ENCODE results near the gene JAK1. TPM values are rescaled to one million over a fixed set of nuclear protein-coding genes. Genes with fewer than 3 reads are reported as not detected.

The JAK1 gene
- total and polyA plus RNA-seq, 2 of the 8 experiments (the other 6 are each of a cell fraction or from before 2014, with no cell fraction given) = 7.8 to 24.5 TPM

GRCh38 chr1:64849942-64850341, 116.4 kb downstream of the JAK1 start (continued):
- TF ChIP-seq BACH1 (IDR thresholded peaks at IDR 0.05; ENCODE audit: low read length) = no peak
- no peak for TF ChIP-seq CEBPB (IDR thresholded peaks at IDR 0.05; ENCODE audit: low read depth, low read length)
- no peak for TF ChIP-seq EZH2 (IDR thresholded peaks at IDR 0.05; ENCODE audit: low read depth, low read length, severe bottlenecking)
- no peak for TF ChIP-seq FOSL1 (IDR thresholded peaks at IDR 0.05; ENCODE audit: insufficient read depth, low read depth, low read length)

All from H1 (cell line).